ENCODE measurements around the gene FARS2. TPM values are rescaled to one million over a fixed set of nuclear protein-coding genes. Genes with fewer than 3 reads are reported as not detected.

FARS2 gene
- total and polyA plus RNA-seq, 9 of the 15 experiments (the other 6 are each of a cell fraction or from before 2014, with no cell fraction given), result 16.5 to 62.2 (median 27.0) TPM

DNA sequence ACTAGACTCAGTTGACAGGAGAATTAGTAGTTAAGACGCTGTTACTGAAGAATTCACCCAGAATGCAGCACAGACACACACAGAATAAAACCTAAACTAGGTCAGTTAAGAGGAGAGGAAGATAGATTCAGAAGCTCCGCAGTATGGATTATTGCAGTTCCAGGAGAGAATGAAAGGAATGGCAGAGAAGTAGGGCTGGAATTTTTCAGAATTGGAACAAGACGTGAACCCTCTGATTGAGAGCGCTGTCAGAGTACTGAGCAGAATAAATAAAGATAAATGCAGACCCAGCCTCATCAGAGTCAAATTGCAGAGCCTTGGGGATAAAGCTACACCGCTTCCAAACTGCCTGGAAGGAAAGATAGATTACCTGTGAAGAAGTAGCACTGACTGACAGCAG, 344.6 kb downstream of the FARS2 start:
- Histone ChIP-seq H3K36me3 (ENCODE audit: control insufficient read depth, insufficient read depth, low read length) (no peaks in the 10 kb centered on the region), H2AFZ (ENCODE audit: low read depth, low read length) (no peak overlapping the region), H3K4me2 (ENCODE audit: insufficient read depth, low read length) (no peak overlapping the region), H3K9ac (ENCODE audit: insufficient read depth in 1 of 2, low read depth in 2 of 2, low read length in 2 of 2) (no peak overlapping the region), H3K27ac (ENCODE audit: extremely low read depth, low read depth, low read length) (no peak overlapping the region), H3K79me2 (ENCODE audit: control insufficient read depth, insufficient read depth, low read length) (no peaks in the 10 kb centered on the region), H4K20me1 (replicated peaks; ENCODE audit: control insufficient read depth, insufficient read depth, low read length) (no peaks in the 10 kb centered on the region), H3K27me3 (ENCODE audit: control insufficient read depth in 2 of 2, insufficient read depth in 2 of 2, low read length in 2 of 2) (no peaks in the 10 kb centered on the region), H3K9me1 (ENCODE audit: control insufficient read depth, insufficient read depth, low read length) (no peaks in the 10 kb centered on the region), H3K4me3 (no peak overlapping the region), H3K9me3 (replicated peaks; ENCODE audit: control insufficient read depth, insufficient read depth, low read depth, low read length) (no peaks in the 10 kb centered on the region), H3K4me1 (replicated peaks in 1 of 2; ENCODE audit: control insufficient read depth in 2 of 2, insufficient read depth in 2 of 2, low read length in 2 of 2) (no peaks in the 10 kb centered on the region)
- FAIRE-seq, result no peak
- ChIA-PET POLR2A (interaction anchor here (0.9 to 2.2 kb wide), 2 partner anchors 12 to 14 kb away, joined by 3 to 6 read pairs; no protein-coding TSS in a partner anchor), CTCF (ENCODE audit: low intra/inter-chr PET ratio) (no interaction called here)
- in situ Hi-C loops (cut with MboI) (no loop called here), intact Hi-C loops (cut with micrococcal nuclease) (no loop called here)
- TF ChIP-seq, protein P1, sequence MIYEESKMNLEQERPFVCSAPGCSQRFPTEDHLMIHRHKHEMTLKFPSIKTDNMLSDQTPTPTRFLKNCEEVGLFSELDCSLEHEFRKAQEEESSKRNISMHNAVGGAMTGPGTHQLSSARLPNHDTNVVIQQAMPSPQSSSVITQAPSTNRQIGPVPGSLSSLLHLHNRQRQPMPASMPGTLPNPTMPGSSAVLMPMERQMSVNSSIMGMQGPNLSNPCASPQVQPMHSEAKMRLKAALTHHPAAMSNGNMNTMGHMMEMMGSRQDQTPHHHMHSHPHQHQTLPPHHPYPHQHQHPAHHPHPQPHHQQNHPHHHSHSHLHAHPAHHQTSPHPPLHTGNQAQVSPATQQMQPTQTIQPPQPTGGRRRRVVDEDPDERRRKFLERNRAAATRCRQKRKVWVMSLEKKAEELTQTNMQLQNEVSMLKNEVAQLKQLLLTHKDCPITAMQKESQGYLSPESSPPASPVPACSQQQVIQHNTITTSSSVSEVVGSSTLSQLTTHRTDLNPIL (CRISPR knock-in tag; IDR thresholded peaks at IDR 0.05), result no peak
- TF ChIP-seq, protein P2, sequence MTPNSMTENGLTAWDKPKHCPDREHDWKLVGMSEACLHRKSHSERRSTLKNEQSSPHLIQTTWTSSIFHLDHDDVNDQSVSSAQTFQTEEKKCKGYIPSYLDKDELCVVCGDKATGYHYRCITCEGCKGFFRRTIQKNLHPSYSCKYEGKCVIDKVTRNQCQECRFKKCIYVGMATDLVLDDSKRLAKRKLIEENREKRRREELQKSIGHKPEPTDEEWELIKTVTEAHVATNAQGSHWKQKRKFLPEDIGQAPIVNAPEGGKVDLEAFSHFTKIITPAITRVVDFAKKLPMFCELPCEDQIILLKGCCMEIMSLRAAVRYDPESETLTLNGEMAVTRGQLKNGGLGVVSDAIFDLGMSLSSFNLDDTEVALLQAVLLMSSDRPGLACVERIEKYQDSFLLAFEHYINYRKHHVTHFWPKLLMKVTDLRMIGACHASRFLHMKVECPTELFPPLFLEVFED (CRISPR knock-in tag; conservative IDR thresholded peaks at IDR 0.05), result no peak
- TF ChIP-seq TEAD4 (IDR thresholded peaks at IDR 0.05; ENCODE audit: low read length) (no peak), TEAD4 (CRISPR knock-in tag; IDR thresholded peaks at IDR 0.05; ENCODE audit: borderline replicate concordance) (no peak), HSF4 (CRISPR knock-in tag; IDR thresholded peaks at IDR 0.05; ENCODE audit: borderline replicate concordance) (no peak), ZFP30 (CRISPR knock-in tag; IDR thresholded peaks at IDR 0.05; ENCODE audit: borderline replicate concordance) (no peak), TEAD2 (tag; IDR thresholded peaks at IDR 0.05) (no peak), FOXJ3 (CRISPR knock-in tag; IDR thresholded peaks at IDR 0.05) (no peak), ZNF77 (CRISPR knock-in tag; IDR thresholded peaks at IDR 0.05) (no peak), THRAP3 (IDR thresholded peaks at IDR 0.05; ENCODE audit: borderline replicate concordance) (no peak), CBX2 (IDR thresholded peaks at IDR 0.05; ENCODE audit: insufficient read depth, low read length, poor library complexity, severe bottlenecking) (no peak), FOS (IDR thresholded peaks at IDR 0.05; ENCODE audit: extremely low read depth, insufficient read length) (no peak), RB1 (IDR thresholded peaks at IDR 0.05; ENCODE audit: low read depth) (no peak)
- TF ChIP-seq, protein P3, sequence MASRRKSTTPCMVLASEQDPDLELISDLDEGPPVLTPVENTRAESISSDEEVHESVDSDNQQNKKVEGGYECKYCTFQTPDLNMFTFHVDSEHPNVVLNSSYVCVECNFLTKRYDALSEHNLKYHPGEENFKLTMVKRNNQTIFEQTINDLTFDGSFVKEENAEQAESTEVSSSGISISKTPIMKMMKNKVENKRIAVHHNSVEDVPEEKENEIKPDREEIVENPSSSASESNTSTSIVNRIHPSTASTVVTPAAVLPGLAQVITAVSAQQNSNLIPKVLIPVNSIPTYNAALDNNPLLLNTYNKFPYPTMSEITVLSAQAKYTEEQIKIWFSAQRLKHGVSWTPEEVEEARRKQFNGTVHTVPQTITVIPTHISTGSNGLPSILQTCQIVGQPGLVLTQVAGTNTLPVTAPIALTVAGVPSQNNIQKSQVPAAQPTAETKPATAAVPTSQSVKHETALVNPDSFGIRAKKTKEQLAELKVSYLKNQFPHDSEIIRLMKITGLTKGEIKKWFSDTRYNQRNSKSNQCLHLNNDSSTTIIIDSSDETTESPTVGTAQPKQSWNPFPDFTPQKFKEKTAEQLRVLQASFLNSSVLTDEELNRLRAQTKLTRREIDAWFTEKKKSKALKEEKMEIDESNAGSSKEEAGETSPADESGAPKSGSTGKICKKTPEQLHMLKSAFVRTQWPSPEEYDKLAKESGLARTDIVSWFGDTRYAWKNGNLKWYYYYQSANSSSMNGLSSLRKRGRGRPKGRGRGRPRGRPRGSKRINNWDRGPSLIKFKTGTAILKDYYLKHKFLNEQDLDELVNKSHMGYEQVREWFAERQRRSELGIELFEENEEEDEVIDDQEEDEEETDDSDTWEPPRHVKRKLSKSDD (conservative IDR thresholded peaks at IDR 0.05; ENCODE audit: low read length), result no peak
- TF ChIP-seq, protein P4, sequence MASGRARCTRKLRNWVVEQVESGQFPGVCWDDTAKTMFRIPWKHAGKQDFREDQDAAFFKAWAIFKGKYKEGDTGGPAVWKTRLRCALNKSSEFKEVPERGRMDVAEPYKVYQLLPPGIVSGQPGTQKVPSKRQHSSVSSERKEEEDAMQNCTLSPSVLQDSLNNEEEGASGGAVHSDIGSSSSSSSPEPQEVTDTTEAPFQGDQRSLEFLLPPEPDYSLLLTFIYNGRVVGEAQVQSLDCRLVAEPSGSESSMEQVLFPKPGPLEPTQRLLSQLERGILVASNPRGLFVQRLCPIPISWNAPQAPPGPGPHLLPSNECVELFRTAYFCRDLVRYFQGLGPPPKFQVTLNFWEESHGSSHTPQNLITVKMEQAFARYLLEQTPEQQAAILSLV (tag; IDR thresholded peaks at IDR 0.05), result no peak
- TF ChIP-seq, protein P5, sequence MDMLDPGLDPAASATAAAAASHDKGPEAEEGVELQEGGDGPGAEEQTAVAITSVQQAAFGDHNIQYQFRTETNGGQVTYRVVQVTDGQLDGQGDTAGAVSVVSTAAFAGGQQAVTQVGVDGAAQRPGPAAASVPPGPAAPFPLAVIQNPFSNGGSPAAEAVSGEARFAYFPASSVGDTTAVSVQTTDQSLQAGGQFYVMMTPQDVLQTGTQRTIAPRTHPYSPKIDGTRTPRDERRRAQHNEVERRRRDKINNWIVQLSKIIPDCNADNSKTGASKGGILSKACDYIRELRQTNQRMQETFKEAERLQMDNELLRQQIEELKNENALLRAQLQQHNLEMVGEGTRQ (CRISPR knock-in tag; IDR thresholded peaks at IDR 0.05), result no peak
- ATAC-seq, result no peak; the same call in 2 of the 3 replicates
- no peak for DNase-seq (ENCODE audit: extremely low read depth in 1 of 4, low spot score in 3 of 4)
- 69% methylated on average over 5 of the region's 5 CpGs for WGBS (ENCODE audit: insufficient coverage, low coverage, missing lambda C conversion rate)
- no TSS peak for BruUV-seq (replicated peaks)
